HG02588 (cell line): ENCODE results near the gene PYGB.
"Not testable (repeated sequence)": the region's sequence is repeated elsewhere in the genome, so short reads cannot be mapped to it uniquely, and the experiment has no call there.

Source experiments
- ATAC-seq: cut with Tn5 transposase; IDR thresholded peaks from one replicate; pipeline ENCODE4 v1.9.1; 2021; ENCODE audit warnings: mild to moderate bottlenecking, moderate library complexity; ENCODE audit not compliant: unreplicated experiment

PYGB gene

DNA sequence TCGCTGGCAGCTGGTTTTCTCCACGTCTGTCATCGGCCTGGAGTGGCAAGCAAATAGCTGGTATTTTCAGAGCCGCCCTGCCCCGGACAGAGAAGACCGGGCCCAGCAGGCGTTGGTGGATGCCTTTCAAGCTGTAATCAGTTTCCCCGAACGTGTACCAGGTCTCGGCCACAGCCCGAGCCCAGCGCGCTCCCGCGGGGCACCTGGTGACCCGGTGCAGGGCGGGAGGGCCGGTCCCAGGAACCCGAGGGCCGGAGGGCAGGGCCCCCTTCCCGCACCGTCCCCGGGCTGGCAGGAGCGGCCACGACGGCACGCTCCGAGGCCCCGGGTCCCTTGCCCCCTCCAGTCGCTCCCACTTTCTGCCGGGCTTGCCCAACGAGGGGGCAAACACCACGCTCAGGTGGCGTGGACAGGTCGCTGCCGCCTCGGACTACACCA is 348 bp upstream of the PYGB start:
- ATAC-seq = peak; percentile 35

- no peak for ATAC-seq
Measured at GRCh38 chr20:25248786-25249172, 894 bp downstream of the PYGB start.

DNA sequence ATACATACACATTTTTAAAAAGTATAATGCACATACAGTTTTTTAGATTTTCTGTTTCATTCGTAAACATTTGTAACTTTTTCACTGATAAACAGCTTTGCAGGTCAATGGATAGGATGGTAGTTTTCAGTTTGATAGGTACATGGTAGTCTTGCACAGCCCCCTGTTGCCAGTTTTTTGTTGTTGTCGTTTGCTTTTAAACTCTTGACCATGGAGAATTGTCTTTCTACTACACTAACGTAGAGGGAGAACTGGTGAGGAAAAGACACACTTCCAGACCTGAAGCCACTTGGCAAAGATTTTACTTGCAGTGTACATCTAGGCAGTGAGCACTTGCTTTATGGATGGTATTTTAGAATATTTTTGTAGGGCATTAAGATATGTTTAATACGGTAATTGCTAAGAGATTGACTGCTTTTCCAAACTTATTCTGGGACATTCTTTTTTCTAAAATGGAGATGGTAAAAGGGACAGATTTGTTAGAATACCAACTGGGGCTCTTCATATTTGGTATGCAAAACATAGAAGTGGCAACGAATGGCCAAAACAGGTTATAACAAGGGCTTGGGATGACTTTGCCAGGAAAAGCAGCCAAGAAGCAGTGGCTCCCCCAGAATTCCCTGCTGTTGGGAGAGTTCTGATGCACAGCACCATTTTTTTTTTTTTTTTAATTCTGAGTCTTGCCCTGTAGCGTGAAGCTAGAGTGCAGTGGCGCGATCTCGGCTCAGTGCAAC is 1.5 kb downstream of the PYGB start:
- ATAC-seq = no peak

GRCh38 chr20:25250508-25250907 is 2.6 kb downstream of the PYGB start:
- ATAC-seq = no peak

GRCh38 chr20:25251019-25251418 is 3.1 kb downstream of the PYGB start:
- ATAC-seq = no peak

DNA sequence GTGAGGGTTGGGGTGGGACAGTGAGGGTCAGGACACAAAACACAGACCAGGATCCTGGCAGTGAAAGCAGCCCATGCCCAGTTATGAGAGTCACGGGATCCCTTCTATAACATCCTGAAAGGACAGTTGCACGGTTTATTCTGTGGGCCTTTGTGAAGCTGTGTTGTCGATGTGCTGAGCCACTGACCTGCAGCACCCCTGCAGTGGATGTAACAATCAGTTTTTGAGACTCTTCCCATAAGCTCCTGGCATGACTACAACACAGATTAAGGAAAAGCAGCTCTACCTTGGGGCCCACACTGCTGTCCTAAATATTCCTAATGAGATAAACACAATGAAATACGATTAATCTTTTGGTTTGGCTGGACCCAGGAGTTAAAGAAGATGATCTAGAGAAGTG is 3.7 kb downstream of the PYGB start:
- no peak for ATAC-seq

GRCh38 chr20:25252230-25252651 is 4.4 kb downstream of the PYGB start:
- no peak for ATAC-seq

- ATAC-seq = no peak
Measured at GRCh38 chr20:25252686-25253421, 5.0 kb downstream of the PYGB start.

DNA sequence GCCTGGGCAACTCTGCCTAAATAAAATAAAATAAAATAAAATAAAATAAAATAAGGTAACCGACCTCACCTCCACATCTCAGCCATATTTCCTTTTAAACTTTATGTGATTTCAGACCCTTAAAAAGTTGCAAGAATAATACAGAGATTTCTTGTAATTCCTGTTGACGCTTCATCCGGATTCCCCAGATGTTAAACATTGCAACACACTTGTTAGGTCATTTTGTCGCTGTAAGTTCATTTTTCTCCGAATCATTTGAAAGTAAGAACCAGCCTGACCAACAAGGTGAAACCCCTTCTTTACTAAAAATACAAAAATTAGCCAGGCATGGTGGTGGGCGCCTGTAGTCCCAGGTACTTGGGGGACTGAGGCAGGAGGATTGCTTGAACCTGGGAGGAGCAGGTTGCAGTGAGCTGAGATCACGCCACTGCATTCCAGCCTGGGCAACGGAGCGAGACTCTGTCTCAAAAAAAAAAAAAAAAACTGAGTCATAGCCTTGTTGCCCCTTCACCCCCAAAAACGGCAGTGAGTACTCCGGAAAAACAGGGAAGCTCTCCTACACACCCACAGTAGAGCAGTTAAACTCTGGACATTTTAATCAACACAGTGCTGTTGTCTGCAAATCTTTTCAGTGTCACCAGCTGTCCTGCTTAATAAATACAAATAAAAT is 5.9 kb downstream of the PYGB start:
- no peak for ATAC-seq

- no peak for ATAC-seq
Measured at GRCh38 chr20:25254571-25254970, 6.7 kb downstream of the PYGB start.

DNA sequence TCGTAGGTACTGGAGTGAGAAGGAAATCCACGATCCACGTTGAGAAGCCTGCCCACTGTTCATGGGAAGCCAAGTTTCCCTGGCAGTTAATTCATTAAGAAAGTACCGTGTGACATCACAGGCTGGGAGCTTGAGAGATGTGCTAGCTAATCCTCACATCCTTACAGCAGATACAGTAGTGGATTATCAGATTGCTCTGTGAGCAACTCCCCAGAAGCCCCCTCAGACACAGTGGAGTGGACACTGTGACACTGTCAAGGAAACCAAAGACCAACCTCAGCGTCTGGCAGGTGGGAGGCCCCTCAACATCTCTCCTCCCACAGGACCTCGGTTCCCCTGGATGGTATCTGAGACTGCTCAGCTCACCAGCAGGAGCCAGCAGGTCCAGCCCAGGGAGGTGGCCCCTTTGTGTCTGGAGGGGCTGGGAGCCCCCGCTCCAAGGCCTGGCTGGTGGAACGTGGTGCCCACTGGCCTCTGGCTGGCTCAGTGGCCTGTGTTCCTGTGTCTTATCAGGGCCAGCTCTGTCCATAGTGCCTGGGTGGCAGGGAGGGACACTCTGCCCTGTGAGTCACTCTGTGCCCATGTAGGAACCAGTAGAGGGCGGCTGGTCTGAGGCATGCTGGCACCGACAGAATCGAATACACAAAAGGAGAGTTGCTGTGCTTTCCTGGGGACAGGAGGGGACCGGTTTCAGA is 7.2 kb downstream of the PYGB start:
- no peak for ATAC-seq

DNA sequence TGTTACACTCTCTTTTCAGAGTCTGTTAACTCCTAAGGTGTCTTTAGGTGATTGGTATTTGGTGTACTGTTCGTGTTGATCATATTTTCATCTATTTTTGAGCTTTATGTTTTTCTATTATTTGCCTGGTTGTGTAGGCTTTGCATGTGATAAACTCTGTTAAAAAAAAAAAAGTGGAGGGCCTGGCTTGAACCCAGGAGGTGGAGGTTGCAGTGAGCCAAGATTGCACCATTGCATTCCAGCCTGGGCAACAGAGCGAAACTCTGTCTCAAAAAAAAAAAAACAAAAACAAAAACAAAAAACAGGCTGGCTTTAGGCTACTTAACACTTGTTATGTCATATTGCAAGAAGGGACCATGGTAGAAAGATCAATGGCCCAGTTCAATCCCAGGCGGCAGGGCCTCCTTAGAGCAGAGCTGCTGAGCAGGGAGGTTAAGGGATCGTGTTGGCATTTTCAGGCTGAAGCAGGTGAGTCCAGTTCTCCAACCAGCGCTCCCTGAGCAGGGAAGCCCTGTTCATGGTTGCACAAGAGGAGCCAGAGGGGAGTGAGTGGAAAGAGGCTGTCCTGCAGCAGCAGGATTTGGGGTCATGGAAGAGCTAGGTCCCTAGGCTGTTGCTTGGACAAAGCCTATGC is 8.5 kb downstream of the PYGB start:
- no peak for ATAC-seq

- no peak for ATAC-seq
Measured at GRCh38 chr20:25257130-25257529, 9.2 kb downstream of the PYGB start.

DNA sequence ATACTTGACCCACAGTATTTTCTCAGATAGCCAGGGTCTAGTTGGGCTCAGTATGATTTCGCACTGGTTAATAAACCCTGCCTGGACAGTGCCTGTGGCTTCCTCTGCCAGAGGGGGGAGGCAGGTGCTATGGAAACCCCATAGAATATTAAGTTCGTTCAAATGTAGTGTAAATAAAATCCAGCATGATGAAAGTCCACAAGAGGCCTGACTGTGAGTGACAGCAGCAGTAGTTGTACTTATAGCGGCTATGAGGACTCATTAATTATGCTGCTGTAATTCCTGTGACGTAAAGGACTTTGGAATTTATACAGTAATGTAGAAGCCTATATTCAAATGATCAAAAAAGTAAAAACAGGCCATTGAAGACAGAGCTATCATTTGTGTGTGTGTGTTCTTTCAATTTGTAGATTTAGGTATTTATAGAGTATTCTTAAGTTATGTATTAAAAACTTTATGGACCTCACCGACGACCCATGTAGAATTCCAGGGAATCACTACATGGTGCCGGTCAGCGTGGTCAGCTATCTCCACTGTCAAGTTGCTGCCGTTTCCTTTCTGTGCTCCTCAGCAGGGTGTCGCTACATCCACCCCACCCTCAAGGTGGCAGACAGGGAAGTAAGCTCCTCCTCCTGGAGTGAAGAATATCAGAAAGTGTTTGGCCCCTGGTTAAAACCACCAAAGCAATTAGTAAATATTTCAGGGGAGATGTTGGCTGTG is 10.0 kb downstream of the PYGB start:
- no peak for ATAC-seq

- no peak for ATAC-seq
Measured at GRCh38 chr20:25258476-25258805, 10.6 kb downstream of the PYGB start.

DNA sequence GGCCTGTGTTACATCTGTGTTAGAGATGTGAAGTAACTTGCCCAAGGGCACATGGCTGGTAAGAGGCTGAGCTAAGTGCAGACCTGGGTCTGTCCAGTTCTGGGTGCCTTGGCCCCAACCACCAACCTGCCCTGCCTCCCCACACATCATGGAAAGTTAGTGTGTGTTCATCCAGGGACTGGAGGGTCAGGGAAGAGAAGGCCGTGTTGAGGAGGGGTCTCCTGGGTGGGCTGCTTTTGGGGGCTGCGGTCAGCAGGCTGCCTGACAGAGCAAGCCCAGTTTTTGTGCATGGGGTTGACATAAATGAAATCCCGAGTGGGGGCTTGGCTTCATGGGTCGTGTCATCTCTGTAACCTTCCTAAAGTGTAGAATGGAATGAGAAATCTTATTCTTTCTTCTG is 10.9 kb downstream of the PYGB start:
- ATAC-seq = no peak

DNA sequence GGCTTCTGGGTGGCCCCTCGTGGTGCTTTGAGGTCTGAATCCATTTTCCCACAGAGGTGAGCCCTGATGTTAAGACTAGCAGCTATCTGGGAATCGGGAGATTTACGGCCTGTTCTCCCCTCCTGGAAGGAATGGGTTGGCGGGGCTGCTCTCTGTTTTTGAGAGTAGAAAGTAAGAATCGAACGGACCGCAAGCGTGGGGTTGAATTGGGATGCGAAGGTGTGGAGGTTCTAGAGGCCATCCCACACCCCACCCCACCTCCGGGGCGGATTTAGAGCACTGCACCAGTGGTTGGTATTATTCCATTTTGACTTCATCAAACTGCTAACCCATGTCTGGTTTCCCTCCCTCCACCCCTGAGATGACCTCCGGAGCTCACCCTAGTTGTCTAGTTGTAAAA is 11.5 kb downstream of the PYGB start:
- no peak for ATAC-seq

- ATAC-seq = no peak
Measured at GRCh38 chr20:25259788-25260254, 11.9 kb downstream of the PYGB start.

GRCh38 chr20:25260770-25261437 is 13.0 kb downstream of the PYGB start:
- not testable (repeated sequence) for ATAC-seq
